H1 (cell line): ENCODE results near the gene GPANK1. TPM values are rescaled to one million over a fixed set of nuclear protein-coding genes. Genes with fewer than 3 reads are reported as not detected.

ENCODE experiments used
- microRNA-seq, 2 experiments: library from miRNA; unstranded; fragments of <30 nt; microRNA quantifications; one replicate each; pipeline versions ENCODE4 to v1.2.0, GENCODE V29; 2016 to 2020; ENCODE audit warnings: borderline microRNAs expressed in 2 of 2, borderline number of aligned reads in 2 of 2, borderline replicate concordance in 1 of 2
- polyA plus RNA-seq, 7 experiments: library from polyadenylated mRNA; depleted of rRNA in 3 of 7; stranded (reverse) in 5 of 7; unstranded in 2 of 7; fragments of >200 nt in 5 of 7; fragments of 200-250 nt in 2 of 7; gene quantifications; 1 replicate in 5 of 7; 2 replicates in 1 of 7; 4 replicates in 1 of 7; pipeline versions ENCODE4 v1.2.1 to v1.2.3, GENCODE V29; 2011 to 2013; ENCODE audit warnings: missing spikeins in 2 of 7, mixed read lengths in 2 of 7
- small RNA-seq: library from polyadenylated mRNA; stranded (forward); fragments of <200 nt; extraction: miRNeasy Mini kit (QIAGEN cat#:217004); gene quantifications from one replicate; pipeline ENCODE3, GENCODE V24; 2013; ENCODE audit not compliant: insufficient read depth
- total RNA-seq: library from RNA; stranded (reverse); fragmentation: NEBNext Ultra II Directional; extraction: Animal tissue kit (Norgen Biotek cat#: 25700); gene quantifications from 2 replicates; pipeline ENCODE4 v1.2.1, GENCODE V29; 2021

Gene GPANK1
- total and polyA plus RNA-seq, 2 of the 8 experiments (the other 6 are each of a cell fraction or from before 2014, with no cell fraction given), result 24.5 to 30.2 TPM

Small RNA genes lying within 50 kb of the gene (microRNA-seq; reads per million reads assigned to microRNA genes)
- gene MIR4646, result 0 to 0.20 reads per million in 2 experiments
- gene MIR6832, result 0 to 0.23 reads per million in 2 experiments

Small RNA genes lying within 50 kb of the gene (small RNA-seq; reads per million reads assigned to genes)
- gene MIR4646 (not detected), gene MIR6832 (not detected), gene RF00019 (not detected), gene SNORA38 (15.9 reads per million, percentile 89 among the genes with 10 or more reads in this experiment), gene UQCRHP1 (not detected)

Other genes with a start within 250 kb of the GPANK1 start
Only the 30 nearest of the 37 such genes appear.
- not detected in 2 replicates for gene MCCD1, start 136.0 kb downstream of the GPANK1 start, total RNA-seq
- not detected in 2 replicates for gene MCCD1, start 136.0 kb downstream of the GPANK1 start, polyA plus RNA-seq (2011; rRNA removed)
- gene DDX39B, start 123.0 kb downstream of the GPANK1 start, total RNA-seq, result 780 and 794 TPM in 2 replicates
- 896 and 1,164 TPM in 2 replicates for gene DDX39B, start 123.0 kb downstream of the GPANK1 start, polyA plus RNA-seq (2011; rRNA removed)
- gene ATP6V1G2, start 118.4 kb downstream of the GPANK1 start, total RNA-seq, result 2.9 and 3.0 TPM in 2 replicates
- 5.1 and 5.7 TPM in 2 replicates for gene ATP6V1G2, start 118.4 kb downstream of the GPANK1 start, polyA plus RNA-seq (2011; rRNA removed)
- 10.8 and 11.2 TPM in 2 replicates for gene NFKBIL1, start 117.4 kb downstream of the GPANK1 start, total RNA-seq
- gene NFKBIL1, start 117.4 kb downstream of the GPANK1 start, polyA plus RNA-seq (2011; rRNA removed), result 7.5 and 17.0 TPM in 2 replicates
- not detected in 2 replicates for gene LTA, start 92.7 kb downstream of the GPANK1 start, total RNA-seq
- gene LTA, start 92.7 kb downstream of the GPANK1 start, polyA plus RNA-seq (2011; rRNA removed), result not detected in 2 replicates
- gene TNF, start 89.4 kb downstream of the GPANK1 start, total RNA-seq, result not detected in 2 replicates
- not detected in 2 replicates for gene TNF, start 89.4 kb downstream of the GPANK1 start, polyA plus RNA-seq (2011; rRNA removed)
- 0.43 TPM in 1 of 2 replicates, not detected in the other for gene LTB, start 82.6 kb downstream of the GPANK1 start, total RNA-seq
- gene LTB, start 82.6 kb downstream of the GPANK1 start, polyA plus RNA-seq (2011; rRNA removed), result 0.47 and 0.77 TPM in 2 replicates
- not detected in 2 replicates for gene LST1, start 78.7 kb downstream of the GPANK1 start, total RNA-seq
- gene LST1, start 78.7 kb downstream of the GPANK1 start, polyA plus RNA-seq (2011; rRNA removed), result 0.25 TPM in 1 of 2 replicates, not detected in the other
- gene NCR3, start 72.0 kb downstream of the GPANK1 start, total RNA-seq, result not detected in 2 replicates
- 0.67 and 0.72 TPM in 2 replicates for gene NCR3, start 72.0 kb downstream of the GPANK1 start, polyA plus RNA-seq (2011; rRNA removed)
- 7.5 and 9.8 TPM in 2 replicates for gene AIF1, start 49.8 kb downstream of the GPANK1 start, total RNA-seq
- 3.7 and 6.3 TPM in 2 replicates for gene AIF1, start 49.8 kb downstream of the GPANK1 start, polyA plus RNA-seq (2011; rRNA removed)
- gene PRRC2A, start 44.3 kb downstream of the GPANK1 start, total RNA-seq, result 300 and 303 TPM in 2 replicates
- gene PRRC2A, start 44.3 kb downstream of the GPANK1 start, polyA plus RNA-seq (2011; rRNA removed), result 118 and 203 TPM in 2 replicates
- gene BAG6, start 12.3 kb downstream of the GPANK1 start, total RNA-seq, result 325 and 354 TPM in 2 replicates
- 199 and 291 TPM in 2 replicates for gene BAG6, start 12.3 kb downstream of the GPANK1 start, polyA plus RNA-seq (2011; rRNA removed)
- 3.4 and 3.8 TPM in 2 replicates for gene APOM, start 9.1 kb downstream of the GPANK1 start, total RNA-seq
- gene APOM, start 9.1 kb downstream of the GPANK1 start, polyA plus RNA-seq (2011; rRNA removed), result 9.2 and 12.0 TPM in 2 replicates
- 14.6 and 15.6 TPM in 2 replicates for gene C6orf47, start 4.2 kb downstream of the GPANK1 start, total RNA-seq
- 4.7 and 7.2 TPM in 2 replicates for gene C6orf47, start 4.2 kb downstream of the GPANK1 start, polyA plus RNA-seq (2011; rRNA removed)
- 192 and 208 TPM in 2 replicates for gene CSNK2B, start 1.1 kb upstream of the GPANK1 start, total RNA-seq
- 147 and 169 TPM in 2 replicates for gene CSNK2B, start 1.1 kb upstream of the GPANK1 start, polyA plus RNA-seq (2011; rRNA removed)
- 12.1 and 12.6 TPM in 2 replicates for gene LY6G5B, start 5.0 kb upstream of the GPANK1 start, total RNA-seq
- gene LY6G5B, start 5.0 kb upstream of the GPANK1 start, polyA plus RNA-seq (2011; rRNA removed), result 9.5 and 10.6 TPM in 2 replicates
- gene LY6G5C, start 16.1 kb upstream of the GPANK1 start, total RNA-seq, result 1.1 and 1.2 TPM in 2 replicates
- gene LY6G5C, start 16.1 kb upstream of the GPANK1 start, polyA plus RNA-seq (2011; rRNA removed), result 1.8 and 2.1 TPM in 2 replicates
- gene ABHD16A, start 38.3 kb upstream of the GPANK1 start, total RNA-seq, result 29.3 and 32.9 TPM in 2 replicates
- gene ABHD16A, start 38.3 kb upstream of the GPANK1 start, polyA plus RNA-seq (2011; rRNA removed), result 40.2 and 49.6 TPM in 2 replicates
- not detected in 2 replicates for gene LY6G6F, start 41.9 kb upstream of the GPANK1 start, total RNA-seq
- not detected in 2 replicates for gene LY6G6F, start 41.9 kb upstream of the GPANK1 start, polyA plus RNA-seq (2011; rRNA removed)
- not detected in 2 replicates for gene LY6G6D, start 50.4 kb upstream of the GPANK1 start, total RNA-seq
- gene LY6G6D, start 50.4 kb upstream of the GPANK1 start, polyA plus RNA-seq (2011; rRNA removed), result 0.74 and 1.8 TPM in 2 replicates
- 0.33 TPM in 1 of 2 replicates, not detected in the other for gene LY6G6C, start 56.7 kb upstream of the GPANK1 start, total RNA-seq
- gene LY6G6C, start 56.7 kb upstream of the GPANK1 start, polyA plus RNA-seq (2011; rRNA removed), result 0.23 and 0.49 TPM in 2 replicates
- gene MPIG6B, start 58.4 kb upstream of the GPANK1 start, total RNA-seq, result not detected in 2 replicates
- 0.18 and 0.33 TPM in 2 replicates for gene MPIG6B, start 58.4 kb upstream of the GPANK1 start, polyA plus RNA-seq (2011; rRNA removed)
- 53.3 and 55.5 TPM in 2 replicates for gene DDAH2, start 64.3 kb upstream of the GPANK1 start, total RNA-seq
- gene DDAH2, start 64.3 kb upstream of the GPANK1 start, polyA plus RNA-seq (2011; rRNA removed), result 73.5 and 104 TPM in 2 replicates
- gene CLIC1, start 71.5 kb upstream of the GPANK1 start, total RNA-seq, result 250 and 259 TPM in 2 replicates
- 236 and 277 TPM in 2 replicates for gene CLIC1, start 71.5 kb upstream of the GPANK1 start, polyA plus RNA-seq (2011; rRNA removed)
- gene MSH5, start 75.0 kb upstream of the GPANK1 start, total RNA-seq, result 21.3 and 25.3 TPM in 2 replicates
- 26.5 and 34.5 TPM in 2 replicates for gene MSH5, start 75.0 kb upstream of the GPANK1 start, polyA plus RNA-seq (2011; rRNA removed)
- gene SAPCD1, start 97.7 kb upstream of the GPANK1 start, total RNA-seq, result 3.4 and 5.9 TPM in 2 replicates
- 3.1 and 4.4 TPM in 2 replicates for gene SAPCD1, start 97.7 kb upstream of the GPANK1 start, polyA plus RNA-seq (2011; rRNA removed)
- 1.5 and 2.1 TPM in 2 replicates for gene VWA7, start 112.3 kb upstream of the GPANK1 start, total RNA-seq
- 0.82 and 1.1 TPM in 2 replicates for gene VWA7, start 112.3 kb upstream of the GPANK1 start, polyA plus RNA-seq (2011; rRNA removed)
- 162 and 163 TPM in 2 replicates for gene VARS1, start 130.8 kb upstream of the GPANK1 start, total RNA-seq
- 53.5 and 99.3 TPM in 2 replicates for gene VARS1, start 130.8 kb upstream of the GPANK1 start, polyA plus RNA-seq (2011; rRNA removed)
- 127 and 132 TPM in 2 replicates for gene LSM2, start 142.0 kb upstream of the GPANK1 start, total RNA-seq
- 168 and 173 TPM in 2 replicates for gene LSM2, start 142.0 kb upstream of the GPANK1 start, polyA plus RNA-seq (2011; rRNA removed)
- gene HSPA1L, start 150.3 kb upstream of the GPANK1 start, total RNA-seq, result 1.6 and 1.9 TPM in 2 replicates
- 0.78 and 1.00 TPM in 2 replicates for gene HSPA1L, start 150.3 kb upstream of the GPANK1 start, polyA plus RNA-seq (2011; rRNA removed)